ENCODE data around the gene PLEKHA5. TPM values are rescaled to one million over a fixed set of nuclear protein-coding genes. Genes with fewer than 3 reads are reported as not detected.

The PLEKHA5 gene
- total and polyA plus RNA-seq, 2 of the 4 experiments (the other 2 are of a cell fraction), result 5.3 to 12.2 TPM

DNA sequence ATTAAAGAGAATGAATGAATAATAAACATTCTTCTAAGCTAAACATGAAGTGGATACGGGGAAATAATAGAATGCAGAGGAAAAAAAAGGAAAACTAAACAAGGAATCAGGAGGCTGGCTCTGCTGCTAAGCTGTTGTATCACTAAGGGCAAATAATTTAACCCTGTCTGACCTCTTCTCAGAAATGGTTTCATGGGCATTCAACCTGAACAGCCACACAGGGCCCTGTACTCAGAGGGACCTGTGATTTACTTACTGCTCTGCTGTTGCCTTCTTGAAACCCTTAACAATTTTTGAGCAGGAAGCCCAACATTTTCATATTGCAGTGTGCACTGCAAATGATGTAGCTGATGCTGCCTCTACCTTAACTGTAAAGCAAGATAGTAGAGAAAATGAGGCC, 14.2 kb upstream of the PLEKHA5 start:
- WGBS, 2 experiments (ENCODE audit: extremely low coverage in 2 of 2, insufficient read length in 1 of 2), result no CpG with 5 or more reads among the region's 1 CpG
- intact Hi-C loops (cut with micrococcal nuclease) (no loop called here), dilution Hi-C loops (cut with HindIII; ENCODE audit: low sequenced_read_pairs, unreplicated experiment) (no loop called here), in situ Hi-C loops (cut with MboI; ENCODE audit: low sequenced_read_pairs) (no loop called here)
- Histone ChIP-seq H3K23ac (ENCODE audit: low read depth, low read length) (no peak overlapping the region), H3K4ac (ENCODE audit: low read depth, low read length) (no peak overlapping the region), H2AK9ac (replicated peaks; ENCODE audit: low read depth, low read length, poor library complexity) (no peak overlapping the region), H3K18ac (ENCODE audit: low read depth, low read length) (no peak overlapping the region), H3K27ac (ENCODE audit: insufficient read depth, low read length) (no peak overlapping the region), H3K14ac (replicated peaks; ENCODE audit: low read depth, low read length) (no peak overlapping the region), H4K5ac (ENCODE audit: low read depth, low read length) (no peak overlapping the region), H3K36me3 (ENCODE audit: control insufficient read depth, insufficient read depth, low read length) (no peaks in the 10 kb centered on the region), H4K8ac (ENCODE audit: low read depth in 2 of 2, low read length in 2 of 2) (no peak overlapping the region), H4K20me1 (ENCODE audit: insufficient read depth, low read length) (no peaks in the 10 kb centered on the region), H3K9me3 (ENCODE audit: control insufficient read depth, insufficient read depth, low read length) (no peaks in the 10 kb centered on the region), H2AK5ac (ENCODE audit: low read depth, low read length) (no peak overlapping the region), H2AFZ (replicated peaks; ENCODE audit: low read length, poor library complexity) (no peak overlapping the region), H3K4me3 (ENCODE audit: insufficient read depth, low read depth, low read length) (no peak overlapping the region), H3K79me1 (ENCODE audit: low read depth in 1 of 2, low read length in 2 of 2) (no peaks in the 10 kb centered on the region), H3K4me1 (ENCODE audit: control insufficient read depth, insufficient read depth, low read length) (peaks cover 3% of the 10 kb centered on the region; the same call in 1 of the 2 replicates), H3K56ac (ENCODE audit: extremely low read depth, insufficient read depth, low read length) (no peak overlapping the region), H3K4me2 (ENCODE audit: low read depth, low read length) (no peak overlapping the region), H4K91ac (ENCODE audit: insufficient read depth, low read depth, low read length) (no peak overlapping the region), H2BK20ac (ENCODE audit: low read depth, low read length) (no peak overlapping the region), H2BK120ac (ENCODE audit: low read depth, low read length) (no peak overlapping the region), H3K9me1 (ENCODE audit: insufficient read depth, low read length) (no peaks in the 10 kb centered on the region), H2BK5ac (ENCODE audit: low read depth, low read length, poor library complexity, severe bottlenecking) (no peak overlapping the region), H2BK15ac (ENCODE audit: low read depth, low read length) (no peak overlapping the region), H3K9ac (ENCODE audit: low read depth, low read length) (no peak overlapping the region), H3K27me3 (ENCODE audit: control insufficient read depth, insufficient read depth, low read length) (no peaks in the 10 kb centered on the region)
- TF ChIP-seq, protein P1, sequence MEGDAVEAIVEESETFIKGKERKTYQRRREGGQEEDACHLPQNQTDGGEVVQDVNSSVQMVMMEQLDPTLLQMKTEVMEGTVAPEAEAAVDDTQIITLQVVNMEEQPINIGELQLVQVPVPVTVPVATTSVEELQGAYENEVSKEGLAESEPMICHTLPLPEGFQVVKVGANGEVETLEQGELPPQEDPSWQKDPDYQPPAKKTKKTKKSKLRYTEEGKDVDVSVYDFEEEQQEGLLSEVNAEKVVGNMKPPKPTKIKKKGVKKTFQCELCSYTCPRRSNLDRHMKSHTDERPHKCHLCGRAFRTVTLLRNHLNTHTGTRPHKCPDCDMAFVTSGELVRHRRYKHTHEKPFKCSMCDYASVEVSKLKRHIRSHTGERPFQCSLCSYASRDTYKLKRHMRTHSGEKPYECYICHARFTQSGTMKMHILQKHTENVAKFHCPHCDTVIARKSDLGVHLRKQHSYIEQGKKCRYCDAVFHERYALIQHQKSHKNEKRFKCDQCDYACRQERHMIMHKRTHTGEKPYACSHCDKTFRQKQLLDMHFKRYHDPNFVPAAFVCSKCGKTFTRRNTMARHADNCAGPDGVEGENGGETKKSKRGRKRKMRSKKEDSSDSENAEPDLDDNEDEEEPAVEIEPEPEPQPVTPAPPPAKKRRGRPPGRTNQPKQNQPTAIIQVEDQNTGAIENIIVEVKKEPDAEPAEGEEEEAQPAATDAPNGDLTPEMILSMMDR (conservative IDR thresholded peaks at IDR 0.05; ENCODE audit: low read depth, low read length), result no peak
- TF ChIP-seq MAZ (IDR thresholded peaks at IDR 0.05; ENCODE audit: borderline replicate concordance, low read depth, low read length) (no peak), MXI1 (IDR thresholded peaks at IDR 0.05; ENCODE audit: borderline replicate concordance, low read depth, low read length) (no peak), RFX5 (IDR thresholded peaks at IDR 0.05; ENCODE audit: low read depth, low read length) (no peak)
- ChIA-PET CTCF (no interaction called here), POLR2A (ENCODE audit: unreplicated experiment) (interaction anchor here (0.6 kb wide), 1 partner anchor 18 kb away, joined by 5 read pairs; no protein-coding TSS in a partner anchor)
- ATAC-seq (ENCODE audit: low read depth) (no peak; the same call in 1 of the 2 replicates), DNase-seq (no peak)
- BruUV-seq (replicated peaks), result no TSS peak

Measured in IMR-90 (cell line).